Psoas muscle (tissue), 8 donors: ENCODE results near the gene TCTA. TPM values are rescaled to one million over a fixed set of nuclear protein-coding genes. Genes with fewer than 3 reads are reported as not detected.

Experiments used
- ATAC-seq, 4 donors: fragments of 200-7000 bp; cut with Tn5 transposase; one replicate each; pipeline ENCODE4 v1.9.1; 2020; ENCODE audit warnings: moderate library complexity in 3 of 4, mild to moderate bottlenecking in 2 of 4
- DNase-seq, 2 donors: peaks; one replicate each; pipeline ENCODE4 v3.0.0-alpha.2; 2020
- H3K27ac ChIP-seq: fragments of 200-600 bp; one replicate; pipeline ENCODE4 v1.8.0; 2022
- H3K27me3 ChIP-seq, 3 donors: fragments of 200-600 bp in 1 of 3; one replicate each; pipeline versions ENCODE4 v1.6.1 to v1.8.0; 2013 to 2022; ENCODE audit warnings: low read length in 2 of 3, mild to moderate bottlenecking in 2 of 3, moderate library complexity in 1 of 3; ENCODE audit not compliant: insufficient read depth in 3 of 3
- H3K36me3 ChIP-seq, 2 donors: fragments of 200-600 bp in 1 of 2; one replicate each; pipeline versions ENCODE4 v1.6.1 to v1.8.0; 2013 to 2022; ENCODE audit warnings: low read depth in 1 of 2, mild to moderate bottlenecking in 1 of 2, moderate library complexity in 1 of 2; ENCODE audit not compliant: insufficient read depth in 1 of 2
- H3K4me1 ChIP-seq: fragments of 200-600 bp; one replicate; pipeline ENCODE4 v1.8.0; 2022
- H3K4me3 ChIP-seq: fragments of 200-600 bp; one replicate; pipeline ENCODE4 v1.8.0; 2022; ENCODE audit warnings: mild to moderate bottlenecking
- H3K9me3 ChIP-seq: fragments of 200-600 bp; one replicate; pipeline ENCODE4 v1.8.0; 2022
- WGBS, 3 donors: extraction: QIAGEN DNeasy Blood & Tissue Kit; methylation state at CpG; one replicate each; pipeline versions ENCODE4 v1.1.6 to v1.1.7; 2013; 5-methylcytosine and 5-hydroxymethylcytosine counted together
- intact Hi-C, 2 donors: fragments of 100-400 bp; cut with DNase I; formaldehyde crosslinking; loops; one replicate each; pipeline versions ENCODE4 v1.11.0 to v1.14.2; 2022
- polyA plus RNA-seq, 3 donors: library from polyadenylated mRNA; stranded (reverse); fragments of 200-250 nt; gene quantifications; one replicate each; pipeline ENCODE4 v1.2.3, GENCODE V29; 2013
- total RNA-seq, 4 donors: library from RNA; stranded (reverse); fragmentation: NEBNext Ultra II Directional in 2 of 4; extraction: Animal tissue kit (Norgen Biotek cat#: 25700) in 2 of 4; gene quantifications; one replicate each; pipeline versions ENCODE4 v1.2.1 to v1.2.4, GENCODE V29; 2021 to 2023
- TF ChIP-seq, protein P1 (sequence below): fragments of 200-600 bp; IDR thresholded peaks from one replicate; pipeline ENCODE4 v1.8.0; 2022; ENCODE audit warnings: antibody characterized with exemption
- donor health status: healthy with polysubstance abuse.
- donor health status: DM: no; HTN: no; CAD: no; lungs with moderate emphysema.
- donor health status: Bipolar disorder and iron deficiency.
- donor health status: healthy.
- donor health status: DM: yes; HTN: yes; CAD: no.
- donor health status: DM: no; HTN: no; CAD: no.
- donor health status: DM: no; HTN: no; CAD: no.
- donor health status: DM: yes; HTN: yes; CAD: no.

TCTA gene
- total and polyA plus RNA-seq, 7 donors, result 11.4 to 46.1 (median 18.1) TPM

GRCh38 chr3:49465270-49466034, 53.2 kb downstream of the TCTA start:
- no peaks in the 10 kb centered on the region for H3K9me3 ChIP-seq
- H3K4me1 ChIP-seq, result peaks cover 20% of the 10 kb centered on the region
- H3K4me3 ChIP-seq, result no peak overlapping the region
- ATAC-seq, result no peak
- no peaks in the 10 kb centered on the region for H3K27me3 ChIP-seq
- no peaks in the 10 kb centered on the region for H3K36me3 ChIP-seq
- 73 to 87% (median 76%) methylated on average over 18 of the region's 18 CpGs for WGBS, 3 donors
- TF ChIP-seq, protein P1, sequence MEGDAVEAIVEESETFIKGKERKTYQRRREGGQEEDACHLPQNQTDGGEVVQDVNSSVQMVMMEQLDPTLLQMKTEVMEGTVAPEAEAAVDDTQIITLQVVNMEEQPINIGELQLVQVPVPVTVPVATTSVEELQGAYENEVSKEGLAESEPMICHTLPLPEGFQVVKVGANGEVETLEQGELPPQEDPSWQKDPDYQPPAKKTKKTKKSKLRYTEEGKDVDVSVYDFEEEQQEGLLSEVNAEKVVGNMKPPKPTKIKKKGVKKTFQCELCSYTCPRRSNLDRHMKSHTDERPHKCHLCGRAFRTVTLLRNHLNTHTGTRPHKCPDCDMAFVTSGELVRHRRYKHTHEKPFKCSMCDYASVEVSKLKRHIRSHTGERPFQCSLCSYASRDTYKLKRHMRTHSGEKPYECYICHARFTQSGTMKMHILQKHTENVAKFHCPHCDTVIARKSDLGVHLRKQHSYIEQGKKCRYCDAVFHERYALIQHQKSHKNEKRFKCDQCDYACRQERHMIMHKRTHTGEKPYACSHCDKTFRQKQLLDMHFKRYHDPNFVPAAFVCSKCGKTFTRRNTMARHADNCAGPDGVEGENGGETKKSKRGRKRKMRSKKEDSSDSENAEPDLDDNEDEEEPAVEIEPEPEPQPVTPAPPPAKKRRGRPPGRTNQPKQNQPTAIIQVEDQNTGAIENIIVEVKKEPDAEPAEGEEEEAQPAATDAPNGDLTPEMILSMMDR, result no peak
- intact Hi-C loops, result no loop called here
- H3K27ac ChIP-seq, result peak overlapping the region; percentile 12
- DNase-seq, result no peak

Other genes with a start within 250 kb of the TCTA start
- gene CCDC71, start 246.1 kb upstream of the TCTA start, total RNA-seq, result 10 to 100 TPM; 12.6 to 20.5 (median 14.7) TPM
- gene CCDC71, start 246.1 kb upstream of the TCTA start, polyA plus RNA-seq, result 10 to 100 TPM; 20.0 to 26.8 (median 20.8) TPM
- gene KLHDC8B, start 240.8 kb upstream of the TCTA start, total RNA-seq, result 10 to 100 TPM; 24.7 to 84.5 (median 29.2) TPM
- 10 to 100 TPM; 26.7 to 36.1 (median 28.3) TPM for gene KLHDC8B, start 240.8 kb upstream of the TCTA start, polyA plus RNA-seq
- 1 to 10 TPM; 1.7 to 2.0 (median 1.9) TPM for gene C3orf62, start 135.2 kb upstream of the TCTA start, total RNA-seq
- 1 to 10 TPM; 1.5 to 3.7 (median 2.8) TPM for gene C3orf62, start 135.2 kb upstream of the TCTA start, polyA plus RNA-seq
- 10 to 100 TPM; 26.7 to 35.2 (median 31.1) TPM for gene USP4, start 72.4 kb upstream of the TCTA start, total RNA-seq
- 10 to 100 TPM; 16.3 to 21.2 (median 17.0) TPM for gene USP4, start 72.4 kb upstream of the TCTA start, polyA plus RNA-seq
- gene GPX1, start 54.1 kb upstream of the TCTA start, total RNA-seq, result 100 to 1,000 TPM; 100 to 129 (median 116) TPM
- gene GPX1, start 54.1 kb upstream of the TCTA start, polyA plus RNA-seq, result 100 to 1,000 TPM; 164 to 251 (median 189) TPM
- gene RHOA, start 447 bp upstream of the TCTA start, total RNA-seq, result 100 to 1,000 TPM; 251 to 334 (median 271) TPM
- 100 to 1,000 TPM; 179 to 341 (median 287) TPM for gene RHOA, start 447 bp upstream of the TCTA start, polyA plus RNA-seq
- 1 to 10 TPM; 1.7 to 5.3 (median 2.4) TPM for gene AMT, start 10.1 kb downstream of the TCTA start, total RNA-seq
- 1 to 10 TPM in 2 of 3 donors, under 1 TPM in 1; 0.80 to 1.0 (median 1.0) TPM for gene AMT, start 10.1 kb downstream of the TCTA start, polyA plus RNA-seq
- gene NICN1, start 16.9 kb downstream of the TCTA start, total RNA-seq, result 10 to 100 TPM in 1 of 4 donors, 1 to 10 TPM in 3; 4.6 to 12.3 (median 7.4) TPM
- gene NICN1, start 16.9 kb downstream of the TCTA start, polyA plus RNA-seq, result 10 to 100 TPM in 2 of 3 donors, 1 to 10 TPM in 1; 4.0 to 11.2 (median 10.2) TPM
- gene DAG1, start 57.8 kb downstream of the TCTA start, total RNA-seq, result 100 to 1,000 TPM in 3 of 4 donors, 10 to 100 TPM in 1; 67.6 to 159 (median 139) TPM
- gene DAG1, start 57.8 kb downstream of the TCTA start, polyA plus RNA-seq, result 10 to 100 TPM; 35.1 to 73.2 (median 42.1) TPM
- under 1 TPM; 0.22 to 0.95 (median 0.47) TPM for gene BSN, start 142.1 kb downstream of the TCTA start, total RNA-seq
- gene BSN, start 142.1 kb downstream of the TCTA start, polyA plus RNA-seq, result under 1 TPM; 0.08 to 0.20 (median 0.10) TPM